ENCODE measurements around the gene VPS26A.
A peak's percentile ranks its signal among the peaks of the same experiment; 100 is the strongest.

VPS26A gene

GRCh38 chr10:69123747-69124562 lies at the start of gene VPS26A:
TSS of gene VPS26A (plus strand) at chr10:69124178. CDS start at chr10:69124278, 100 bp downstream.
- DNase-seq = peak; percentile 98

- DNase-seq = no peak
Observed at GRCh38 chr10:69074532-69074931, 49.4 kb upstream of the VPS26A start.

GRCh38 chr10:69075431-69075830 lies 48.5 kb upstream of the VPS26A start:
- no peak for DNase-seq

DNA sequence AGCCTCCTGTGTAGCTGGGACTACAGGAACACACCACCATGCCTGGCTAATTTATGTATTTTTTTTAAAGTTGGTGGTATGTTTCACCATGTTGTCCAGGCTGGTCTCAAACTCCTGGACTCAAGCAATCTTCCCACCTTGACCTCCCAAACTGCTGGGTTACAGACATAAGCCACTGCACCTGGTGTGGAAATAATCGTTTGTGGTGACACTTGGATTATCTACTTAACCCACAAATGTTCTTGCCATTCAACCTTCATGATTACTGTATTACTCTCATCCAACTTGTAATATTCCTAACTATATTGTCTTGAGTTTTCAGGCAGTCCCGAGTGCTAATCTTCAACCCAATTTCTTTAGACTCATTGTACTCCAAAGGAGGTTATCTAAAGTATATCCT lies 45.7 kb upstream of the VPS26A start:
- no peak for DNase-seq

DNA sequence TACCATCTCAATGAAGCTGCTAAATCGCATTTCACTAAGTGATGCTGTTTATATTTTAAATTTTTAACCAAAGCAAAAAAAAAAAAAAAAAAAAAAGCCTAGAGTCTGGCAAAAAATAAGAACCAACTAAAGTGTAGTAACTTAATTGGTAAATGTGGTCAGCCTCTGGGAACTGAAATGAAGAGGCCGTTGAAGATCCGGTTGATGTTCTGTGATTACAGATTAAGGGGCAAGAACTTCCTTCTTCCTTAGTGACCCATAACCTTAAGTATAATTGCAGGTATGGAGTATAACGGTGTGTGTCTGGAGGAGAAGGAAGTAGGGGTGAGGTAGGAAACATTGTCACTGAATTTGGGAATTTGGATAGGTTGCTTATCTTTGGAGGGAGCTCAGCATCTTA lies 43.8 kb upstream of the VPS26A start:
- DNase-seq = no peak

DNA sequence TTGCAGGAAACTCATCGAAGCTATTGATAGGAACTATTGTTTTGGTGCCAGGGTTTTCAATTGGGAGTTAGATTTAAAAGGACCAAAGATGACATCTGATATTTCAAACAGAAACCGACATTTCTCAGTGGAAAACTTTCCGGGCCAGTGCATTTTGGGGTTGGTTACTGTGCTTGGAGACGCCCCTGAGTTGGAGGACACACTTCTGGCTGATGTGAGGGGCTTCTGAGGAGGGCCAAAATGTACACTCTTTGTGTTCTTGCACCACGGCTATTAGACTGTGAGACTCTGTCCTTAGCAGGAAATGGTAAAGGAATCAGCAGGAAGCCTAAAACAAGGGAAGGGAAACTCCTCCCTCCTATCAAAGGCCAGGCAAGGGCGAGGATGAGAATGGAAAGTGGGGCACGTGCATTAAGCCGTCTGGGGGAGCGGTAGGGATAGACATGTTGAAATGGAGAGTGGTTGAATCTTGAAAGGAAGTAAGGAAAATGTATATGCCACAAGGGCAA lies 37.9 kb upstream of the VPS26A start:
- no peak for DNase-seq

DNA sequence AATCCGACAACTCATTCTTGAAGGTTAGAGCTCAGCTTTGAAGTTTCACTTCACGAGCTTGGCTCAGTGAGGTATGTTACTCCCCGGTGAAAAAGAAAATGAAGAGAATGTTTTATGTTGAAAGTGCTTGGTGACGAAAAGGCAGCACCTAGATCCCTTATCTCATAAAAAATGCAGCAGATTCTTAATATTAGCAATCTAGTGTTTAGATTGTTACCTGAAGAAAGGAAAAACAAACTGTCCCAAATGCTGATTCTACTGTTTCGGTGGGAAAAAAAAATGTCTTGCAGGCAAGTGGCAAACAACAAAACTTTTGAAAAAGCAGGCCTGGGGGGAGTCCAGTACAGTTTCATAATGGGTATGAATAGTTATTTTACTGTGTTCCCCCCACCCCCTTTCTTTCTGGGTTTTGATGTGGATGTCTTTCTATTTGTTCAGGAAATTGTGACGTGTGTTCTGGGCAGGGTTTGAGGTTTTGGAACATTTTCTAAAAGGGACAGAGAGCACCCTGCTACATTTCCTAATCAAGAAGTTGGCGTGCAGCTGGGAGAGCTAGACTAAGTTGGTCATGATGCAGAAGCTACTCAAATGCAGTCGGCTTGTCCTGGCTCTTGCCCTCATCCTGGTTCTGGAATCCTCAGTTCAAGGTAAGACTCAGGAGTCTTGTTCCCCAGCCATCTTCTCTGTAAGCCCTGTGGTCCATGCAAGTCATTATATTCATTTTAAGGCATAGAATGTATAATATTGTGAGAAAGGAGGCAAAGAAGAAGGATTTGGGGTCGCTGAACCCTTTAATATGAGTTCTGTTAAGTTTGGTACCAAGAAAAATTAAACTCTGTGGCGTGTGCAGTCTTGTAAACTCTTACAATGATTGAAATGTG lies 36.1 kb upstream of the VPS26A start, which contains the start of gene SRGN:
Gene SRGN, plus strand, starts transcription at position 514 of the 881 bp plus-strand sequence. Its CDS starts 55 bp downstream, at position 569.
- peak; percentile 64 for DNase-seq

DNA sequence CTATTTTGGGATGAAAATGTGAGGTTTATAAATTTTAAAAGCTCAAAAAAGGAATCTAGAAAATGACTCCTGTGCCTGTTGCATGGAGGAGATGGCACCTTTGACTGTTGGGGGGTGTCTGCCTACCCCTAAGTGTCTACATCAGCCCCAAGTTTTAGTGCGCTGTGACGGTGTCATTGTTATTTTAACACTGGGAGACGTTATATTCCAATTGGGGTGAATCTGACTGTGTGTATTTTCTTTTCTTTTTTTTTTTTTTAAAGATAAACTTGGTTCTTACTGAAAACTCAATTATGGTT lies 35.6 kb upstream of the VPS26A start:
- peak; percentile 16 for DNase-seq

- peak; percentile 25 for DNase-seq
Observed at GRCh38 chr10:69088801-69089501, 35.0 kb upstream of the VPS26A start.

GRCh38 chr10:69089638-69090599 lies 34.1 kb upstream of the VPS26A start:
- DNase-seq = peak; percentile 64

GRCh38 chr10:69090685-69091084 lies 33.3 kb upstream of the VPS26A start:
- DNase-seq = no peak

- no peak for DNase-seq
Observed at GRCh38 chr10:69091143-69091651, 32.8 kb upstream of the VPS26A start.

DNA sequence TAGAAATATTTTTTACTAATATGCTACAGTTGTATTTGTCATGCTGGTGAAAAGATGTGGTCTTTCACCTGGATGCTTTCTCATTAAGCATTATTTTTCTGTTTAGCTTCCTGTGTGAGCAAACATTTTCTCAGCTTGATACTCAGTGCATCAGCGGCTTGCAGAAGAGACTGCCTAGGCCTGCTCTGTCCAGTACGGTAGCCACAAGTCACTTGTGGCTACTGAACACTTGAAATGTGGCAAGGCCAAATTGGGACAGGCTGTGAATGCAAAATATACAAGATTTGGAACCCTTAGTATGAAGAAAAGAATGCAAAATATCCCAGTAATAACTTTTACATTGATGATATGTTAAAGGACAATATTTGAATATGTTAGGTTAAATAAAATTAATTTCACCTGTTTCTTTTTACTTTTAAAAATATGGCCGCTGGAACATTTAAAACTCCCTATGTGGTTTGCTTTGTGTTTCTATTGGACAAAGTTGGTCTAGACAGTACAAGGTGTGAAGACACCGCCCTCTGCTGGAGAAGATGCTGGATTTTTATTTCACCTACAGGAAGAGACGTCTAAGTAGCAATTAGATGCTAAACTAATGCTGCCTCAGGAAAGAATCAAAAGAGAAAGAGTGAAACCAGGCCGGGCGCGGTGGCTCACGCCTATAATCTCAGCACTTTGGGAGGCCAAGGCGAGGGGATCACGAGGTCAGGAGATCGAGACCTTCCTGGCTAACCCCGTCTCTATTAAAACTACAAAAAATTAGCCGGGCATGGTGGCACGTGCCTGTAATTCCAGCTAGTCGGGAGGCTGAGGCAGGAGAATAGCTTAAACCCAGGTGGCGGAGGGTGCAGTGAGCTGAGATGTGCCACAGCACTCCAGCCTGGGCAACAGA lies 30.8 kb upstream of the VPS26A start:
- peak; percentile 84 for DNase-seq

DNA sequence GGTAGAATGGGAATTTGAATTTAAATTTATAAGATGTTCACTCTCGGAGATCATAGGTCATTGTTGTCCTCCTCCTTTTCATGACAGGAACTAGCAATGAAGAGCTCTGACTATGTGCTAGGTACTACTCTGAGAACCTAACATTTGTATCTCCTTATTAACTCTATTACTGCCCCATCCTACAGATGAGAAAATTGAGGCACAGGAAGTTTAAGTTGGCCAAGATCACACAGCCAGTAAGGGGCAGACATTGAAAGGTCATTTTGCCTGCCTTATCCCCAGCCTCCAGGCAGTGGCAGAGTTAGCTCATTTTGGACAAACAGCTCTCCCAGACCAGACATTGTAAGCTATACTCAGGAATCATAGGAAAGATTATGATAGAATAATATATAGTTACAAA lies 30.0 kb upstream of the VPS26A start:
- DNase-seq = no peak

DNA sequence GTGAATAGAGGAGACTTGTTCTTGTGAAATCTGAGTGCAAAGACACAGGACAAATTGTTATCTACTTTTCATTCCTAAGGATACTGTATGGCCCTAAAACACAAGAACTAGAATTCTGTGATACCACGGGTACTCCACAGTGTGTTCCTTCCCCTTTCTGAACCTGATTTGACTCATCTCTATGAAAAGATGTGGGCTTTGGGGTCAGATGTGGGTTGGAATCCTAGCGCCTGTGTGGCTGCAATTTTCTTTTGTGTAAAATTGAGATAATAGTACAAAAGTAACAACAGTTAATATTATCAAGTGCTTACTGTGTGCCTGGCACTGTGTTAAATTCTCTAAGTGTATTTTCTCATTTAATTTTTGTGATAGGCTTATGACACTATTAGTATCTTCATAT lies 27.9 kb upstream of the VPS26A start:
- DNase-seq = no peak

- no peak for DNase-seq
Observed at GRCh38 chr10:69097729-69098128, 26.2 kb upstream of the VPS26A start.

DNA sequence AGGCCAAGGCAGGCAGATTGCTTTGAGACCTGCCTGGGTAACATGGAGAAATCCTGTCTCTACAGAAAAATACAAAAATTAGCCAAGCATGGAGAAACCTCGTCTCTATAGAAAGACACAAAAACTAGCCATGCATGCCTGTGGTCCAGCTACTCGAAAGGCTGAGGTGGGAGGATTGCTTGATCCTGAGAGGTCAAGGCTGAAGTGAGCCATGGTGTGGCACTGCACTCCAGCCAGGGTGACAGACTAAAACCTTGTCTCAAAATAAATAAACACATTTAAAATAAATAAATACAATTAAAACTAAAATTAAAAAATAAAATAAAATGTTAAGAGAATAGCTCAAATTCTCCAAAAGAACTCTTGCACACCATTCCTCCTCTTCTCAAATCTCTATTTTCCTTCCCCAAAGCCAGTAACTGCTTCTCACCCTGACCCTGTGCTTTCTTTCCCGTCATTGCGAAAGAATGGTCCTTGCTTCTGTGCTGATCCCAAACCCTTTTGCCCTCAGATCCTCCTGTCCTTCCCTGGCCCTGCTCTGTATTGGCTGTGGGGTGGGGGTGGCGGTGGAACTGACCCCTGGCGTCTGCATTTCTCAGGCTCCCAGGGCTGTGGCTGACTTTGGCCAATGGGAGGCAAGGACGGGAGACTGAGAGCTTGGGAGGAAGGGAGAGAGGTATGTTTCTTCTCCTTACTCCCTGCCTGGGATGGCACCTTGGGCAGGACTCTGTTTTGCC lies 23.7 kb upstream of the VPS26A start:
- no peak for DNase-seq

GRCh38 chr10:69101451-69102095 lies 22.4 kb upstream of the VPS26A start:
- DNase-seq = peak; percentile 32

- DNase-seq = no peak
Observed at GRCh38 chr10:69102440-69102839, 21.5 kb upstream of the VPS26A start.

Measured in activated gamma-delta T cell treated with Interleukin-2 at 50 U/mL for 16 hours (primary cell).